ENCODE data around the gene ATP11A.

Gene ATP11A

GRCh38 chr13:112910016-112910415 is 220.2 kb downstream of the ATP11A start:
- DNase-seq (no peak), ATAC-seq (ENCODE audit: insufficient read depth, low read depth) (no peak)
- TF ChIP-seq, protein P1, sequence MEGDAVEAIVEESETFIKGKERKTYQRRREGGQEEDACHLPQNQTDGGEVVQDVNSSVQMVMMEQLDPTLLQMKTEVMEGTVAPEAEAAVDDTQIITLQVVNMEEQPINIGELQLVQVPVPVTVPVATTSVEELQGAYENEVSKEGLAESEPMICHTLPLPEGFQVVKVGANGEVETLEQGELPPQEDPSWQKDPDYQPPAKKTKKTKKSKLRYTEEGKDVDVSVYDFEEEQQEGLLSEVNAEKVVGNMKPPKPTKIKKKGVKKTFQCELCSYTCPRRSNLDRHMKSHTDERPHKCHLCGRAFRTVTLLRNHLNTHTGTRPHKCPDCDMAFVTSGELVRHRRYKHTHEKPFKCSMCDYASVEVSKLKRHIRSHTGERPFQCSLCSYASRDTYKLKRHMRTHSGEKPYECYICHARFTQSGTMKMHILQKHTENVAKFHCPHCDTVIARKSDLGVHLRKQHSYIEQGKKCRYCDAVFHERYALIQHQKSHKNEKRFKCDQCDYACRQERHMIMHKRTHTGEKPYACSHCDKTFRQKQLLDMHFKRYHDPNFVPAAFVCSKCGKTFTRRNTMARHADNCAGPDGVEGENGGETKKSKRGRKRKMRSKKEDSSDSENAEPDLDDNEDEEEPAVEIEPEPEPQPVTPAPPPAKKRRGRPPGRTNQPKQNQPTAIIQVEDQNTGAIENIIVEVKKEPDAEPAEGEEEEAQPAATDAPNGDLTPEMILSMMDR (IDR thresholded peaks at IDR 0.05; ENCODE audit: borderline replicate concordance, extremely low read depth, low read length, poor library complexity, severe bottlenecking), result no peak
- TF ChIP-seq EZH2 (IDR thresholded peaks at IDR 0.05; ENCODE audit: borderline replicate concordance, low read depth, low read length, severe bottlenecking), result no peak
- Histone ChIP-seq H3K9me3 (ENCODE audit: insufficient read depth, low read length, severe bottlenecking) (peaks cover under 1% of the 10 kb centered on the region), H3K4me2 (ENCODE audit: insufficient read depth, low read length) (no peak overlapping the region), H3K27me3 (ENCODE audit: insufficient read depth, low read length, poor library complexity) (peaks cover 7% of the 10 kb centered on the region), H3K79me2 (ENCODE audit: insufficient read depth, low read length) (no peaks in the 10 kb centered on the region), H3K9ac (ENCODE audit: low read depth, low read length) (no peak overlapping the region), H4K20me1 (ENCODE audit: insufficient read depth, low read length) (0 out of 2 replicates have a peak, but pooled peaks cover 3% of the 10 kb centered on the region), H3K4me3 (ENCODE audit: low read depth in 1 of 2, low read length in 2 of 2) (no peak overlapping the region), H3K27ac (ENCODE audit: low read length) (no peak overlapping the region), H3K4me1 (ENCODE audit: insufficient read depth, low read length) (no peaks in the 10 kb centered on the region), H3K36me3 (ENCODE audit: insufficient read depth, low read length) (no peaks in the 10 kb centered on the region), H2AFZ (ENCODE audit: low read depth, low read length) (no peak overlapping the region)

GRCh38 chr13:112910616-112911280 is 220.9 kb downstream of the ATP11A start:
- ATAC-seq (ENCODE audit: insufficient read depth, low read depth), result no peak
- no peaks in the 10 kb centered on the region for H3K4me1 ChIP-seq (ENCODE audit: insufficient read depth, low read length)
- H3K27ac ChIP-seq (ENCODE audit: low read length), result no peak overlapping the region
- no peaks in the 10 kb centered on the region for H3K9me3 ChIP-seq (ENCODE audit: insufficient read depth, low read length, severe bottlenecking)
- no peak overlapping the region for H3K4me3 ChIP-seq (ENCODE audit: low read depth in 1 of 2, low read length in 2 of 2)
- H2AFZ ChIP-seq (ENCODE audit: low read depth, low read length), result no peak overlapping the region
- no peak overlapping the region for H3K4me2 ChIP-seq (ENCODE audit: insufficient read depth, low read length)
- no peaks in the 10 kb centered on the region for H3K79me2 ChIP-seq (ENCODE audit: insufficient read depth, low read length)
- H3K9ac ChIP-seq (ENCODE audit: low read depth, low read length), result no peak overlapping the region
- H3K27me3 ChIP-seq (ENCODE audit: insufficient read depth, low read length, poor library complexity), result peaks cover 7% of the 10 kb centered on the region
- 0 out of 2 replicates have a peak, but pooled peaks cover 3% of the 10 kb centered on the region for H4K20me1 ChIP-seq (ENCODE audit: insufficient read depth, low read length)
- H3K36me3 ChIP-seq (ENCODE audit: insufficient read depth, low read length), result no peaks in the 10 kb centered on the region
- no peak for DNase-seq
- no peak for TF ChIP-seq EZH2 (IDR thresholded peaks at IDR 0.05; ENCODE audit: borderline replicate concordance, low read depth, low read length, severe bottlenecking)
- TF ChIP-seq, protein P1 (IDR thresholded peaks at IDR 0.05; ENCODE audit: borderline replicate concordance, extremely low read depth, low read length, poor library complexity, severe bottlenecking), result no peak

DNA sequence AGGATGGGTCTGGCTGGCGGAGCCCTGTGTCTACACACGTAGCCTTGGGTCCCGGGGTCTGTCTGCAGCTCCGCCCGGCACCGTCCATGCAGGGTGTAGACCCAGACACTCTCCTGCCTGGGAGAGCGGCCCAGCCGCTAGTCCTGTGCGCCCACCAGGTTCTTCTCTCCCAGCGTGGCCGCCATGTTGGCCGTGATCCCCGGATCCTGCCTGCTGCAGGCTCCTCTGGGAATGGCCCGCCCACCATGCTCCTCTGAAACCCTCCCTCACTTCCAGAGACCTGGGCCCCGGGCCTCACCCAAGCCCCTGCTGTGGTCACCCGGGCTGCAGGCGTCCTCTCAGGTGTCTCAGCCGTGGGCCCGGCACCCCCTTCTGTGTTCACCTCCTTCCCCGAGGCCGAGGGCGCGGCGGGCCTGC is 221.5 kb downstream of the ATP11A start:
- H3K9ac ChIP-seq (ENCODE audit: low read depth, low read length), result no peak overlapping the region
- H4K20me1 ChIP-seq (ENCODE audit: insufficient read depth, low read length), result 0 out of 2 replicates have a peak, but pooled peaks cover 3% of the 10 kb centered on the region
- no peaks in the 10 kb centered on the region for H3K36me3 ChIP-seq (ENCODE audit: insufficient read depth, low read length)
- H3K27ac ChIP-seq (ENCODE audit: low read length), result no peak overlapping the region
- no peak for DNase-seq
- no peak overlapping the region for H3K4me2 ChIP-seq (ENCODE audit: insufficient read depth, low read length)
- H3K4me1 ChIP-seq (ENCODE audit: insufficient read depth, low read length), result no peaks in the 10 kb centered on the region
- no peaks in the 10 kb centered on the region for H3K79me2 ChIP-seq (ENCODE audit: insufficient read depth, low read length)
- H3K27me3 ChIP-seq (ENCODE audit: insufficient read depth, low read length, poor library complexity), result peaks cover 7% of the 10 kb centered on the region
- H3K9me3 ChIP-seq (ENCODE audit: insufficient read depth, low read length, severe bottlenecking), result no peaks in the 10 kb centered on the region
- no peak overlapping the region for H3K4me3 ChIP-seq (ENCODE audit: low read depth in 1 of 2, low read length in 2 of 2)
- no peak for ATAC-seq (ENCODE audit: insufficient read depth, low read depth)
- H2AFZ ChIP-seq (ENCODE audit: low read depth, low read length), result no peak overlapping the region
- TF ChIP-seq EZH2 (IDR thresholded peaks at IDR 0.05; ENCODE audit: borderline replicate concordance, low read depth, low read length, severe bottlenecking), result no peak
- TF ChIP-seq, protein P1 (IDR thresholded peaks at IDR 0.05; ENCODE audit: borderline replicate concordance, extremely low read depth, low read length, poor library complexity, severe bottlenecking), result no peak

Data from DND-41 (cell line).